ENCODE measurements around the gene ARHGEF19. TPM values are rescaled to one million over a fixed set of nuclear protein-coding genes. Genes with fewer than 3 reads are reported as not detected.

Gene ARHGEF19
- total and polyA plus RNA-seq, 10 donors: 3.5 to 12.9 (median 7.8) TPM

DNA sequence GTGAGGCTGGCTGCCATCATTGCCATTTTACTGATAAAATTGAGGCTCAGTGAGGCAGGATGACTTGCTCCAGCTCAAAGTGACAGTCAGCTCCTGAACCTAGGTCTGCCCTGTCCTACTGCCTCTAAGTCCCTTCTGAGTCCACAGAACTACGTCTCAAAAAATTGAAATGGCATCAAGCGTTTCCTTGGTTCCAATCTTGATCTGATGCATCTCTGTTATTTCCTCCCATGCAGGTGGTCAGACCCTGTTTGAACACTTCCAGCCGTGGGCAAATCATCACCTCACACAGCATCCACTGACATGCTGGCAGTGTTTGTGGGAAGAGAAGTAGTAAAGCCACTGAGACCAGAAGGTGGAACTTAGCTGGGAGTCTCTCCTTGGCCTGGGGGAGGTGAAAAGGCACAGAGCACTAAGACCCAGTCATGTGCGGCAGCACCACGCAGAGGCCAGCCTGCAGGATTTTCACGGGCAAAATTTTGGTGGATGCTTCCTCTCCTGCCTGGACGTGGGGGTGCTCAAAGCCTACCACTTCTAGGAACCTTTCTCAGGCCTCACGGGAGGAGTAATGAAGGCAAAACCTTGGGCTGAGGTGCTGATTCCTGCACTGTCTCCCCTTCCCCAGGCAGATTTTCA, 32.3 kb upstream of the ARHGEF19 start:
- Histone ChIP-seq H3K4me3 (no peak overlapping the region), H3K4me1 (peaks cover 14 to 37% (median 20%) of the 10 kb centered on the region in 6 donors), H3K36me3 (peaks cover 0 to 35% (median 0%) of the 10 kb centered on the region in 6 donors), H3K9me3 (no peaks in the 10 kb centered on the region), H3K27ac (no peak overlapping the region), H3K27me3 (replicated peaks in 1 of 7) (no peaks in the 10 kb centered on the region)
- DNase-seq: no peak
- WGBS, 5 donors: 81 to 90% (median 85%) methylated on average over 8 of the region's 8 CpGs
- no peak for TF ChIP-seq POLR2A (IDR thresholded peaks at IDR 0.05)
- TF ChIP-seq, protein P1, sequence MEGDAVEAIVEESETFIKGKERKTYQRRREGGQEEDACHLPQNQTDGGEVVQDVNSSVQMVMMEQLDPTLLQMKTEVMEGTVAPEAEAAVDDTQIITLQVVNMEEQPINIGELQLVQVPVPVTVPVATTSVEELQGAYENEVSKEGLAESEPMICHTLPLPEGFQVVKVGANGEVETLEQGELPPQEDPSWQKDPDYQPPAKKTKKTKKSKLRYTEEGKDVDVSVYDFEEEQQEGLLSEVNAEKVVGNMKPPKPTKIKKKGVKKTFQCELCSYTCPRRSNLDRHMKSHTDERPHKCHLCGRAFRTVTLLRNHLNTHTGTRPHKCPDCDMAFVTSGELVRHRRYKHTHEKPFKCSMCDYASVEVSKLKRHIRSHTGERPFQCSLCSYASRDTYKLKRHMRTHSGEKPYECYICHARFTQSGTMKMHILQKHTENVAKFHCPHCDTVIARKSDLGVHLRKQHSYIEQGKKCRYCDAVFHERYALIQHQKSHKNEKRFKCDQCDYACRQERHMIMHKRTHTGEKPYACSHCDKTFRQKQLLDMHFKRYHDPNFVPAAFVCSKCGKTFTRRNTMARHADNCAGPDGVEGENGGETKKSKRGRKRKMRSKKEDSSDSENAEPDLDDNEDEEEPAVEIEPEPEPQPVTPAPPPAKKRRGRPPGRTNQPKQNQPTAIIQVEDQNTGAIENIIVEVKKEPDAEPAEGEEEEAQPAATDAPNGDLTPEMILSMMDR (IDR thresholded peaks at IDR 0.05 in 8 of 11, conservative IDR thresholded peaks at IDR 0.05 in 3 of 11): peak in 5 of 11 experiments; percentile 3 to 49 (median 41)
- intact Hi-C loops (cut with DNase I; ENCODE audit: low total_unique reads): loop anchor here (10.0 kb wide), 1 partner anchor 110 kb away; the partner anchor contains the start of gene FBXO42

DNA sequence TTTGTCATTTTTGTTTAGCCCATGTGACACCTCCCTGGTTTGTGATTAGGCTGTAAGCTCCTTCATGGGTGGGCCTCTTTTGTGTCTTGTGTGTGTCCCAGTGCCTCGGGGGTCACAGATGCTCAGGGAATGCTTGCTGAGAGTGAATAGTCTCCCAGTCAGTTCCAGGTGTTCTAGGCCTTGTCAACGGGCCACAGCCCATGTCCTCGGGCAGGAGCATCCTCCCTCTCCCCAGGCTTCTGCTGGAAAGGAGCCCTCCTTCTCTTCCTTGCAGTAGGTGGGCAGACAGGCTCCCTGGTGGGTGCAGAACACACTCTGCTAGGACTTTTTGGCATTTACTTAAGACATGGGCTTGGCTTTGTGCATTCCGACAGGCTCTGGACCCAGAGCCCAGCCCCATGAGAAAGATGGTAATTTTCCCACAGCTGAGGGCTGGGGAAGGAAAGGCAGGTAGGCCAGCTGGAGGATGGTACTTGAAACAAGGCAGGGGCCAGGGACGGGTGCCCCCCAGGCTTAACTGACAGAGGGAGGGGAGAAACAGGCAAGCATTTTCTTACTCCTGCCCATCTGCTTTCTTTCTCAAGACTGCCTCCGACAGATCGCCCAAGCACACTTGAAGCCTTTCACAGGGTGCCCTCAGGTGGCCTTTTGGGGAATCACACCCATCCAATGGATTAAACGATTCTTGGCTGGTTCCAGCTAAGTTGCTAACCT, 31.6 kb upstream of the ARHGEF19 start:
- peaks cover 0 to 34% (median 0%) of the 10 kb centered on the region in 6 donors for H3K36me3 ChIP-seq
- no peak overlapping the region for H3K4me3 ChIP-seq
- peak overlapping the region in 1 of 8 donors; percentile 9 for H3K27ac ChIP-seq
- H3K4me1 ChIP-seq: peaks cover 8 to 30% (median 14%) of the 10 kb centered on the region in 6 donors
- intact Hi-C loops (cut with DNase I; ENCODE audit: low total_unique reads): loop anchor here (10.0 kb wide), 1 partner anchor 111 kb away; the partner anchor contains the start of gene FBXO42
- 33 to 40% (median 35%) methylated on average over 7 to 8 of the region's 8 CpGs for WGBS, 5 donors
- no peaks in the 10 kb centered on the region for H3K9me3 ChIP-seq
- no peaks in the 10 kb centered on the region for H3K27me3 ChIP-seq (replicated peaks in 1 of 7)
- DNase-seq: no peak
- TF ChIP-seq, protein P1 (IDR thresholded peaks at IDR 0.05 in 8 of 11, conservative IDR thresholded peaks at IDR 0.05 in 3 of 11): peak; percentile 59 to 90 (median 84)
- TF ChIP-seq POLR2A (IDR thresholded peaks at IDR 0.05) (no peak), POLR2AphosphoS5 (IDR thresholded peaks at IDR 0.05) (peak in 2 of 3 donors; percentile 29 to 58)

DNA sequence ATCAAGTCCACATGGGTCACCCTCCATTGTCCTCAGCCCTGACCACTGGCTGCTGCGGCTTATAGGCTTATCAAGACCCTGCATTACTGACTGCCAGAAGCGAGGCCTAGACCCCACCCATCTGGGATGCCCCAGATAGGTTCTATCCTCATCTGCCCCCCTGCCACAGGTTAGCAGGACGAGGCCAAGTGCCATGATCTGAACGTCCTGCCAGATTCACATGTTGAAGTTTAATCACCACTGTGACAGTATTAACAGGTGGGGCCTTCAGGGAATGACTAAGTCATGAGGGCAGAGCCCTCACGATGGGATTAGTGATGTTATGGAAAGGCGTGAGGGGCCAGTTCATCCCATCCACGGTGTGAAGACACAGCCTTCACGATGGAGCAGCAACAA, 30.8 kb upstream of the ARHGEF19 start:
- Histone ChIP-seq H3K4me3 (no peak overlapping the region), H3K9me3 (no peaks in the 10 kb centered on the region), H3K27ac (no peak overlapping the region), H3K4me1 (peaks cover 0 to 21% (median 6%) of the 10 kb centered on the region in 6 donors), H3K36me3 (peaks cover 0 to 32% (median 0%) of the 10 kb centered on the region in 6 donors), H3K27me3 (replicated peaks in 1 of 7) (no peaks in the 10 kb centered on the region)
- DNase-seq: no peak
- TF ChIP-seq, protein P1 (IDR thresholded peaks at IDR 0.05 in 8 of 11, conservative IDR thresholded peaks at IDR 0.05 in 3 of 11): no peak
- no peak for TF ChIP-seq POLR2A (IDR thresholded peaks at IDR 0.05)
- no peak for TF ChIP-seq POLR2AphosphoS5 (IDR thresholded peaks at IDR 0.05)
- WGBS, 5 donors: 82 to 89% (median 84%) methylated on average over 8 of the region's 8 CpGs
- intact Hi-C loops (cut with DNase I; ENCODE audit: low total_unique reads): loop anchor here (10.0 kb wide), 1 partner anchor 112 kb away; the partner anchor contains the start of gene FBXO42

All from spleen (tissue), 11 donors.